Measurements from ENCODE around the gene ZBTB32.
"Not testable (repeated sequence)": the region's sequence is repeated elsewhere in the genome, so short reads cannot be mapped to it uniquely, and the experiment has no call there.

ZBTB32 gene

DNA sequence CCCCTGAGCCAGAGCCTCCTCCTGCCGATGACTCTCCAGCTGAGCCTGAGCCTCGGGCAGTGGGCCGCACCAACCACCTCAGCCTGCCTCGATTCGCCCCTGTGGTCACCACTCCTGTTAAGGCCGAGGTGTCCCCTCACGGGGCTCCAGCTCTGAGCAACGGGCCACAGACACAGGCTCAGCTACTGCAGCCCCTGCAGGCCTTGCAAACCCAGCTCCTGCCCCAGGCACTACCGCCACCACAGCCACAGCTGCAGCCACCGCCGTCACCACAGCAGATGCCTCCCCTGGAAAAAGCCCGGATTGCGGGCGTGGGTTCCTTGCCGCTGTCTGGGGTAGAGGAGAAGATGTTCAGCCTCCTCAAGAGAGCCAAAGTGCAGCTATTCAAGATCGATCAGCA, 17.0 kb downstream of the ZBTB32 start:
- H3K4me3 ChIP-seq (replicated peaks; ENCODE audit: low read depth, low read length): no peak overlapping the region
- no peak for TF ChIP-seq CTCF (IDR thresholded peaks at IDR 0.05; ENCODE audit: low read length, missing control alignments)
- no peak for DNase-seq (ENCODE audit: low read depth)

DNA sequence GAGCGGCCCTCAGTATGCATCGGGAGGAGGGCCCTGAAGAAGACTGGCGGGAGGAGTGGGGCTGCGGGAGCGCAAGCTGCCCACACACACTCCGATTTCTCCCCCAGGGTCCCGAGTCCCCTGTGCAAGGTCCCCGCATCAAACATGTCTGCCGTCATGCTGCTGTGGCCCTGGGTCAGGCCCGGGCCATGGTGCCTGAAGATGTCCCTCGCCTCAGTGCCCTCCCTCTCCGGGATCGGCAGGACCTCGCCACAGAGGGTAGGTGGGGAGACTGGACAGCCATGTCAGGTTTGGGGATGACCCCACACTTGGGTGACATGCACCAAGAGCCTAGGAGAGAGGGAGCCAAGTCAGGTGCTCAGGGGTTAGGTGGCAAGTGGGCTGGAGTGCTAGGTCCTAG, 18.1 kb downstream of the ZBTB32 start:
- no peak for TF ChIP-seq CTCF (IDR thresholded peaks at IDR 0.05; ENCODE audit: low read length, missing control alignments)
- DNase-seq (ENCODE audit: low read depth): no peak
- H3K4me3 ChIP-seq (replicated peaks; ENCODE audit: low read depth, low read length): no peak overlapping the region

- DNase-seq (ENCODE audit: low read depth): no peak
- H3K4me3 ChIP-seq (replicated peaks; ENCODE audit: low read depth, low read length): no peak overlapping the region
- TF ChIP-seq CTCF (IDR thresholded peaks at IDR 0.05; ENCODE audit: low read length, missing control alignments): no peak
These were observed 18.5 kb downstream of the ZBTB32 start for GRCh38 chr19:35722897-35723296.

DNA sequence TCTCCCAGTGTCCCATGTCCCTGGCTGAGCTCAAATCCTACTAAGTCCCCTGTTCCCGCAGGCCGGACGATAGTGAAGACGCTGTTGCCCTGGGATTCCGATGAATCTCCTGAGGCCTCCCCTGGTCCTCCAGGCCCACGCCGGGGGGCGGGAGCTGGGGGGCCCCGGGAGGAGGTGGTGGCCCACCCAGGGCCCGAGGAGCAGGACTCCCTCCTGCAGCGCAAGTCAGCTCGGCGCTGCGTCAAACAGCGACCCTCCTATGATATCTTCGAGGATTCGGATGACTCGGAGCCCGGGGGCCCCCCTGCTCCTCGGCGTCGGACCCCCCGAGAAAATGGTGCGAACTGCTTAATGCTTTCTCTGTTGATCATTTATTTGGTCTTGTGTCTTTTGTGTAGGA, 19.3 kb downstream of the ZBTB32 start:
- H3K4me3 ChIP-seq (replicated peaks; ENCODE audit: low read depth, low read length): no peak overlapping the region
- TF ChIP-seq CTCF (IDR thresholded peaks at IDR 0.05; ENCODE audit: low read length, missing control alignments): no peak
- DNase-seq (ENCODE audit: low read depth): no peak

GRCh38 chr19:35724132-35724531, 19.8 kb downstream of the ZBTB32 start:
- H3K4me3 ChIP-seq (replicated peaks; ENCODE audit: low read depth, low read length); DNase-seq (ENCODE audit: low read depth): not testable (repeated sequence)

- no peak for TF ChIP-seq CTCF (IDR thresholded peaks at IDR 0.05; ENCODE audit: low read length, missing control alignments)
- no peak overlapping the region for H3K4me3 ChIP-seq (replicated peaks; ENCODE audit: low read depth, low read length)
- DNase-seq (ENCODE audit: low read depth): no peak
These were observed 20.2 kb downstream of the ZBTB32 start for GRCh38 chr19:35724560-35724959.

DNA sequence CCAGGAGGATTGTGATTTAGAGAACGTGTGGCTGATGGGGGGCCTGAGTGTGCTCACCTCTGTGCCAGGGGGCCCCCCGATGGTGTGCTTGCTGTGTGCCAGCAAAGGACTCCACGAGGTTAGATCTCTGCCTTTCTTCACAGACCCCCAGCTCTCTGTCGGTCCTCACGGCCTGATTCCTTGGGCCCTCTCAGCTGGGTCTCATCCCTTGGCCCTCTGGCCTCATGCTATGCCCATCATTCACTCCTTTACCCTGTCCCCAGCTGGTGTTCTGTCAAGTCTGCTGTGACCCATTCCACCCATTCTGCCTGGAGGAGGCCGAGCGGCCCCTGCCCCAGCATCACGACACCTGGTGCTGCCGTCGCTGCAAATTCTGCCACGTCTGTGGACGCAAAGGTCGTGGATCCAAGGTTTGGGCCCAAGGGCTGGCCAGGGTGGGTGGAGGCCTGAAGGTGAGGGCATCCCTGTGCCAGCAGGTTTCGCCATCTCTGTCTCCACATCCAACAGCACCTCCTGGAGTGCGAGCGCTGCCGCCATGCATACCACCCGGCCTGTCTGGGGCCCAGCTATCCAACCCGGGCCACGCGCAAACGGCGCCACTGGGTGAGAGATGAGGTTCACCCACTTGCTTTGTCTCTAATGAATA, 21.0 kb downstream of the ZBTB32 start:
- no peak for DNase-seq (ENCODE audit: low read depth)
- no peak for TF ChIP-seq CTCF (IDR thresholded peaks at IDR 0.05; ENCODE audit: low read length, missing control alignments)
- H3K4me3 ChIP-seq (replicated peaks; ENCODE audit: low read depth, low read length): no peak overlapping the region

All from fibroblast of pulmonary artery (primary cell).